Astrocyte (in vitro differentiated cells and primary cell): ENCODE data around the gene FBN1. TPM values are rescaled to one million over a fixed set of nuclear protein-coding genes. Genes with fewer than 3 reads are reported as not detected.

Experiments used
- DNase-seq: peaks from one replicate; pipeline ENCODE4 v3.0.0-alpha.2; 2010; ENCODE audit warnings: low read depth
- FAIRE-seq: peaks from 2 replicates; lab custom pipeline; 2011; peaks lifted over from hg19 to GRCh38; lab: Jason Lieb, UNC
- H2AFZ ChIP-seq: 2 replicates; pipeline ENCODE4 v1.6.0; 2012; ENCODE audit warnings: low read depth, low read length, inconsistent platforms
- H3K27ac ChIP-seq: 2 replicates; pipeline ENCODE4 v1.5.1; 2011; ENCODE audit warnings: low read depth, low read length, inconsistent platforms
- H3K27me3 ChIP-seq: 2 replicates; pipeline ENCODE4 v1.6.0; 2011; ENCODE audit warnings: low read length, inconsistent platforms; ENCODE audit not compliant: insufficient read depth
- H3K36me3 ChIP-seq: 2 replicates; pipeline ENCODE4 v1.5.1; 2011; ENCODE audit warnings: low read length, inconsistent platforms; ENCODE audit not compliant: insufficient read depth
- H3K4me1 ChIP-seq: 2 replicates; pipeline ENCODE4 v1.5.1; 2011; ENCODE audit warnings: low read length, inconsistent platforms; ENCODE audit not compliant: insufficient read depth
- H3K4me2 ChIP-seq: 2 replicates; pipeline ENCODE4 v1.6.0; 2012; ENCODE audit warnings: low read length, inconsistent platforms
- H3K4me3 ChIP-seq: 2 replicates; pipeline ENCODE4 v1.5.1; 2011; ENCODE audit warnings: low read depth, mild to moderate bottlenecking, low read length, inconsistent platforms; ENCODE audit not compliant: insufficient read depth
- H3K79me2 ChIP-seq: 2 replicates; pipeline ENCODE4 v1.6.0; 2012; ENCODE audit warnings: mild to moderate bottlenecking, low read length, inconsistent platforms; ENCODE audit not compliant: insufficient read depth
- H3K9ac ChIP-seq: 2 replicates; pipeline ENCODE4 v1.6.0; 2012; ENCODE audit warnings: mild to moderate bottlenecking, low read length, inconsistent platforms
- H3K9me3 ChIP-seq: 2 replicates; pipeline ENCODE4 v1.5.1; 2012; ENCODE audit warnings: low read depth, mild to moderate bottlenecking, low read length, inconsistent platforms; ENCODE audit not compliant: insufficient read depth
- H4K20me1 ChIP-seq: 2 replicates; pipeline ENCODE4 v1.6.0; 2012; ENCODE audit warnings: low read length, inconsistent platforms; ENCODE audit not compliant: insufficient read depth
- H3K27ac Mint-ChIP-seq: one replicate; pipeline ENCODE4 v1.8.0; 2021; ENCODE audit warnings: mild to moderate bottlenecking, mixed read lengths; ENCODE audit not compliant: unreplicated experiment
- H3K27me3 Mint-ChIP-seq: one replicate; pipeline ENCODE4 v1.8.0; 2021; ENCODE audit warnings: low read depth, mixed read lengths; ENCODE audit not compliant: unreplicated experiment
- H3K36me3 Mint-ChIP-seq: one replicate; pipeline ENCODE4 v1.8.0; 2021; ENCODE audit warnings: low read depth, mixed read lengths; ENCODE audit not compliant: unreplicated experiment
- H3K4me1 Mint-ChIP-seq: one replicate; pipeline ENCODE4 v1.8.0; 2021; ENCODE audit warnings: low read depth, mixed read lengths; ENCODE audit not compliant: unreplicated experiment
- H3K4me3 Mint-ChIP-seq: one replicate; pipeline ENCODE4 v1.8.0; 2021; ENCODE audit warnings: mild to moderate bottlenecking, moderate library complexity, mixed read lengths; ENCODE audit not compliant: unreplicated experiment
- H3K9me3 Mint-ChIP-seq: one replicate; pipeline ENCODE4 v1.8.0; 2021; ENCODE audit warnings: mild to moderate bottlenecking, mixed read lengths; ENCODE audit not compliant: unreplicated experiment
- EZH2 ChIP-seq: IDR thresholded peaks from 2 replicates; pipeline ENCODE4 v1.6.1; 2012; ENCODE audit warnings: mild to moderate bottlenecking, low read length, inconsistent platforms; ENCODE audit not compliant: insufficient read depth
- total RNA-seq: library from RNA; stranded (reverse); gene quantifications from 2 replicates; pipeline ENCODE4 v1.2.1, GENCODE V29; 2021
- TF ChIP-seq, protein P1 (sequence below): IDR thresholded peaks from 2 replicates; pipeline ENCODE4 v1.5.1; 2011; ENCODE audit warnings: low read depth, mild to moderate bottlenecking, inconsistent platforms, low read length, moderate library complexity; ENCODE audit not compliant: insufficient read depth

The FBN1 gene
- total RNA-seq, 1 donor from 2014 or later, result 210 TPM

DNA sequence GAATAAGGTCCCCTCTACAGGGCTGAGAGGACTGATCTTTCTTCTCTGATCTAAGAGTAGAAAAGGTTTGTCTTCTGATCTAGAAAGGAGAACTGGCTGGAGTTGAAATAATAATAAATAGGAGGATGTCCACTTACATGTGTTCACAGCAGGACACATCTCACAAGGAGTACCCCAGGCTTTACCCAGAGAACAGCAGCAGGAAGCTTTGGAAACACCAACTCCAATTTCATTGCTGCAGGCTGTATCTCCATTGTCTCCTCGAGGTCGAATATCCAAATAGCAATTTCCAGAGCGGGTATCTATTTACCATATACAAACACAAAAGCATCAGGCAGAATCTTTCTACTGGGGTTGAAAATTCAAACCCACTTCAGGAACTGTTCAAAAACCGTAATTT, 177.7 kb downstream of the FBN1 start:
- Histone ChIP-seq H3K9ac (no peak overlapping the region), H3K4me3 (no peak overlapping the region), H3K27me3 (no peaks in the 10 kb centered on the region), H3K9me3 (no peaks in the 10 kb centered on the region), H3K4me2 (no peak overlapping the region), H3K36me3 (peaks cover 90% of the 10 kb centered on the region), H3K79me2 (no peaks in the 10 kb centered on the region), H3K27ac (no peak overlapping the region), H2AFZ (no peak overlapping the region), H3K4me1 (peaks cover 10% of the 10 kb centered on the region), H4K20me1 (peaks cover 13% of the 10 kb centered on the region)
- Mint-ChIP-seq H3K4me3 (no peak overlapping the region), H3K4me1 (peaks cover 16% of the 10 kb centered on the region), H3K9me3 (peaks cover 4% of the 10 kb centered on the region), H3K36me3 (peaks cover 76% of the 10 kb centered on the region), H3K27ac (no peak overlapping the region), H3K27me3 (no peaks in the 10 kb centered on the region)
- DNase-seq, result no peak
- no peak for FAIRE-seq
- TF ChIP-seq, protein P1, sequence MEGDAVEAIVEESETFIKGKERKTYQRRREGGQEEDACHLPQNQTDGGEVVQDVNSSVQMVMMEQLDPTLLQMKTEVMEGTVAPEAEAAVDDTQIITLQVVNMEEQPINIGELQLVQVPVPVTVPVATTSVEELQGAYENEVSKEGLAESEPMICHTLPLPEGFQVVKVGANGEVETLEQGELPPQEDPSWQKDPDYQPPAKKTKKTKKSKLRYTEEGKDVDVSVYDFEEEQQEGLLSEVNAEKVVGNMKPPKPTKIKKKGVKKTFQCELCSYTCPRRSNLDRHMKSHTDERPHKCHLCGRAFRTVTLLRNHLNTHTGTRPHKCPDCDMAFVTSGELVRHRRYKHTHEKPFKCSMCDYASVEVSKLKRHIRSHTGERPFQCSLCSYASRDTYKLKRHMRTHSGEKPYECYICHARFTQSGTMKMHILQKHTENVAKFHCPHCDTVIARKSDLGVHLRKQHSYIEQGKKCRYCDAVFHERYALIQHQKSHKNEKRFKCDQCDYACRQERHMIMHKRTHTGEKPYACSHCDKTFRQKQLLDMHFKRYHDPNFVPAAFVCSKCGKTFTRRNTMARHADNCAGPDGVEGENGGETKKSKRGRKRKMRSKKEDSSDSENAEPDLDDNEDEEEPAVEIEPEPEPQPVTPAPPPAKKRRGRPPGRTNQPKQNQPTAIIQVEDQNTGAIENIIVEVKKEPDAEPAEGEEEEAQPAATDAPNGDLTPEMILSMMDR, result no peak
- TF ChIP-seq EZH2, result no peak

DNA sequence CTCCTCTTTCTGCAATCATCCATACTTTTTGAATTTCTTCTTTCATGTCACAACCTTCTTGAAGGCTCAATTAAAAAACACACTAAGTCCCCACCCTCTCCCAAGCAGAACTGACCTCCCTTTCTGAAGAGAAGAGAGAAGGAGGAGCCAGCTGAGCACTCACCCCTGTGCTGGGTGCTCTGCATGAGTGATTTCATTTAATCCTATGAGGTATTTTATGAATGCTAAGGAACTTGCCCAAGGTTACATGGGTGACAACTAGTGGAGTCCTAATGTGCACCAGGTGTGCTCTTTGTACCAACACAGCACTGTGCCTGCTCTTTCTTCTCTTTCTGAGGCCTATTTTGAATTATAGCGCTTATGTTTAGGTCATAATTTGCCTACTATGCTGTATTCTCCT, 178.7 kb downstream of the FBN1 start:
- Histone ChIP-seq H3K4me2 (no peak overlapping the region), H3K4me1 (peaks cover 8% of the 10 kb centered on the region), H4K20me1 (peaks cover 13% of the 10 kb centered on the region), H3K4me3 (no peak overlapping the region), H3K9ac (no peak overlapping the region), H3K27ac (no peak overlapping the region), H3K9me3 (no peaks in the 10 kb centered on the region), H3K36me3 (peaks cover 90% of the 10 kb centered on the region), H3K79me2 (no peaks in the 10 kb centered on the region), H3K27me3 (no peaks in the 10 kb centered on the region), H2AFZ (no peak overlapping the region)
- DNase-seq (no peak), FAIRE-seq (no peak)
- H3K27me3 Mint-ChIP-seq, result no peaks in the 10 kb centered on the region
- peaks cover 4% of the 10 kb centered on the region for H3K9me3 Mint-ChIP-seq
- peaks cover 71% of the 10 kb centered on the region for H3K36me3 Mint-ChIP-seq
- H3K4me1 Mint-ChIP-seq, result peaks cover 14% of the 10 kb centered on the region
- no peak for TF ChIP-seq EZH2
- TF ChIP-seq, protein P1, result no peak
- no peak overlapping the region for H3K27ac Mint-ChIP-seq
- no peak overlapping the region for H3K4me3 Mint-ChIP-seq

DNA sequence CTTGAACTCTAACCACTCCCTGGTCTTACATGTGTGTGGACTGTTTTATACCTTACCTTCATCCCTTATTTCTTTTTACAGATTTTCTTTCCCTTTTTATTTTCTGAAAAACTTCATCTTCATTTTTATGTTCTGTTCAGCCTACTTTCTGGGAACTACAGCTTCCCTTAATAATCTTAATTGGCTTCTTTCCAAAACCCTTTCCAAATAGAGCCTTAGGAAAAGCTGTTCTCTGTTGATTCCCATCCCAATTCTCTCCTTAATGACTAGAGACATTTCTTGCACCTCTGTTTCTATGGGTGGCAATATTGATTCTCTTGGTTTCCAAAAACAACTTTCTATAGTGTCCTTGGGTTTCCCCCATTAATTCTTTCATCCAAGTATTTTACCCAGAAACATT, 179.4 kb downstream of the FBN1 start:
- Mint-ChIP-seq H3K27ac (no peak overlapping the region), H3K4me3 (no peak overlapping the region), H3K9me3 (peaks cover 4% of the 10 kb centered on the region), H3K4me1 (peaks cover 14% of the 10 kb centered on the region), H3K27me3 (no peaks in the 10 kb centered on the region), H3K36me3 (peaks cover 66% of the 10 kb centered on the region)
- DNase-seq (no peak), FAIRE-seq (peak; percentile 54)
- no peak overlapping the region for H2AFZ ChIP-seq
- no peaks in the 10 kb centered on the region for H3K9me3 ChIP-seq
- TF ChIP-seq, protein P1, result no peak
- TF ChIP-seq EZH2, result no peak
- H3K36me3 ChIP-seq, result peaks cover 87% of the 10 kb centered on the region
- H4K20me1 ChIP-seq, result peaks cover 13% of the 10 kb centered on the region
- no peaks in the 10 kb centered on the region for H3K79me2 ChIP-seq
- H3K27me3 ChIP-seq, result no peaks in the 10 kb centered on the region
- peaks cover 8% of the 10 kb centered on the region for H3K4me1 ChIP-seq
- no peak overlapping the region for H3K4me3 ChIP-seq
- H3K27ac ChIP-seq, result no peak overlapping the region
- no peak overlapping the region for H3K4me2 ChIP-seq
- H3K9ac ChIP-seq, result no peak overlapping the region
